GM20000 (cell line): Measurements from ENCODE around the gene SLCO2B1.

Experiments
- DNase-seq: peaks from one replicate; pipeline ENCODE4 v3.0.0; 2012; ENCODE audit warnings: low spot score
- CTCF ChIP-seq: IDR thresholded peaks from 2 replicates; pipeline ENCODE4 v1.5.1; 2012; ENCODE audit warnings: mild to moderate bottlenecking, control low read depth; ENCODE audit errors: extremely low read depth, missing control alignments

SLCO2B1 gene

GRCh38 chr11:75113030-75113429 lies 37.9 kb upstream of the SLCO2B1 start:
- DNase-seq, result no peak
- no peak for TF ChIP-seq CTCF

GRCh38 chr11:75114465-75114864 lies 36.4 kb upstream of the SLCO2B1 start:
- no peak for TF ChIP-seq CTCF
- DNase-seq, result no peak

GRCh38 chr11:75118577-75118976 lies 32.3 kb upstream of the SLCO2B1 start:
- TF ChIP-seq CTCF, result no peak
- no peak for DNase-seq

GRCh38 chr11:75126564-75126963 lies 24.3 kb upstream of the SLCO2B1 start:
- no peak for TF ChIP-seq CTCF
- DNase-seq, result no peak

- no peak for TF ChIP-seq CTCF
- DNase-seq, result no peak
These were observed 18.8 kb upstream of the SLCO2B1 start for GRCh38 chr11:75132080-75132479.

- no peak for TF ChIP-seq CTCF
- DNase-seq, result no peak
These were observed 16.9 kb upstream of the SLCO2B1 start for GRCh38 chr11:75133976-75134375.

- no peak for DNase-seq
- TF ChIP-seq CTCF, result no peak
These were observed 15.8 kb upstream of the SLCO2B1 start for GRCh38 chr11:75135021-75135650.
